Natural killer cell treated with Interleukin-12 subunit alpha and Interleukin-12 subunit beta and Interleukin-15 and Interleukin-18, amount 100 ng/mL, for 72 hours (primary cell): ENCODE results near the gene GAPT. TPM values are rescaled to one million over a fixed set of nuclear protein-coding genes. Genes with fewer than 3 reads are reported as not detected.
A peak's percentile ranks its signal among the peaks of the same experiment; 100 is the strongest.

Experiments used
- ATAC-seq, 2 donors: fragments of 150-1000 bp; cut with Tn5 transposase in 1 of 2; sonication (Bioruptor Pico), chemical (Tn5 transposase) in 1 of 2; 2 replicates each; pipeline ENCODE4 v1.10.0; 2021
- DNase-seq: peaks from one replicate; pipeline ENCODE4 v3.0.0; 2022; ENCODE audit warnings: low spot score
- H3K27ac Mint-ChIP-seq, 2 donors: 1 replicate in 1 of 2; 2 replicates in 1 of 2; pipeline ENCODE4 v1.8.0; 2022; ENCODE audit warnings: mixed read lengths in 2 of 2, mild to moderate bottlenecking in 1 of 2, moderate library complexity in 1 of 2
- H3K27me3 Mint-ChIP-seq, 2 donors: 1 replicate in 1 of 2; 2 replicates in 1 of 2; pipeline ENCODE4 v1.8.0; 2022; ENCODE audit warnings: mixed read lengths in 2 of 2
- H3K36me3 Mint-ChIP-seq: one replicate; pipeline ENCODE4 v1.8.0; 2022; ENCODE audit warnings: mixed read lengths
- H3K4me1 Mint-ChIP-seq, 2 donors: 1 replicate in 1 of 2; 2 replicates in 1 of 2; pipeline ENCODE4 v1.8.0; 2022; ENCODE audit warnings: low read depth in 2 of 2, mixed read lengths in 2 of 2, mild to moderate bottlenecking in 1 of 2
- H3K4me3 Mint-ChIP-seq: one replicate; pipeline ENCODE4 v1.8.0; 2022; ENCODE audit warnings: mixed read lengths
- H3K9me3 Mint-ChIP-seq: 2 replicates; pipeline ENCODE4 v1.8.0; 2022; ENCODE audit warnings: mixed read lengths
- total RNA-seq, 2 donors: library from RNA; stranded (reverse); gene quantifications; one replicate each; pipeline ENCODE4 v1.2.3, GENCODE V29; 2022

Gene GAPT
- under 1 TPM in 1 of 2 donors, not detected in 1; 0.31 TPM for total RNA-seq

DNA sequence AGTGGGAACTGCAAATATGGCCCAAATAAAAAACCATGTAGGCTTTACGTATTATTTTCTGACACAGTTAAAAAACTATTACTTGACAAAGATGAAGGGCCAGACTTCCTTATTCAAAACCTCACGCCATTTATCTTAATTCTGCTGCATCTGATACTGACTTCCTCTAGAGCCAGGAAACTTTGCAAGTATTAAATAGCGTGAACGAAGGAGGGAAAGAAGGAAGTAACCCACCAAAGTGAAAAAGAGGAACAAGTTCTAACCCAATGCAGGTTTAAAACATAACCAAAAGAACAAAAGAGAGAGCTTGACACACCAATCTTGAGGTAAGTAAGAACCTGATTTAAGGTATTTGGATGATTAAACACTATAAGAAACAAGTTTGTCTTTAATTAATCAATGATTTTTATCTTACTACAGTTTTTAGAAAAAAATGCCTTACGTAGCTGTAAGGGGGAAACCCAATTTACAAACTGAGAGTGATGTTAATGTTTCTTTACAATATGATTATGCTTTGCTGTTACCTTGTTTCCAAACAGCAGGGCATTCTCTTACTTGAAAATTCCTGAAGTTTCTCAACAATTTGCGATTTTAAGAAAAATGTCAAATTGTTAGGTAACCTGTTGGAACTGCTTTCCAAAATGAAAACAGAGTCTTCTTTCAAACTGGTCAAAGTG is at the start of gene GAPT:
Gene GAPT, plus strand, starts transcription at position 220 of the 677 bp plus-strand sequence. CDS start 3,102 bp downstream, outside the sequence.
- ATAC-seq (no peak), DNase-seq (no peak)
- H3K4me1 Mint-ChIP-seq = no peaks in the 10 kb centered on the region
- no peak within 1 kb of the TSS for H3K27ac Mint-ChIP-seq
- peak within 1 kb of the TSS; percentile 56 for H3K4me3 Mint-ChIP-seq
- H3K9me3 Mint-ChIP-seq = no peaks in the 10 kb centered on the region
- H3K27me3 Mint-ChIP-seq = peaks cover 4 to 23% of the 10 kb centered on the region in 2 donors
- no peaks in the 10 kb centered on the region for H3K36me3 Mint-ChIP-seq

- Mint-ChIP-seq H3K4me1 (no peaks in the 10 kb centered on the region), H3K36me3 (no peaks in the 10 kb centered on the region), H3K4me3 (no peak overlapping the region), H3K9me3 (no peaks in the 10 kb centered on the region), H3K27ac (no peak overlapping the region), H3K27me3 (peaks cover 7 to 14% of the 10 kb centered on the region in 2 donors)
- DNase-seq (no peak), ATAC-seq (no peak)
Observed at GRCh38 chr5:58444805-58445204, 46.4 kb upstream of the GAPT start.

DNA sequence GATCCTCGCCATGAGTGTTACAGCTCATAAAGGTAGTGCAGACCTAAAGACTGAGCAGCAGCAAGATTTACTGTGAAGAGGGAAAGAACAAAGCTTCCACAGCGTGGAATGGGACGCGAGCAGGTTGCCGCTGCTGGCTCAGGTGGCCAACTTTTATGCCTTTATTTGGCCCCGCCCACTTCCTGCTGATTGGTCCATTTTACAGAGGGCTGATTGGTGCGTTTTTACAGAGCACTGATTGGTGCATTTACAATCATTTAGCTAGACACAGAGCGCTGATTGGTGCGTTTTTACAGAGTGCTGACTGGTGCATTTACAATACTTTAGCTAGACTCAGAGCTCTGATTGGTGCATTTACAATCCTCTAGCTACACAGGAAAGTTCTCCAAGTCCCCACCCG is 45.2 kb upstream of the GAPT start:
- DNase-seq = no peak
- H3K4me3 Mint-ChIP-seq = no peak overlapping the region
- no peaks in the 10 kb centered on the region for H3K9me3 Mint-ChIP-seq
- H3K27me3 Mint-ChIP-seq = peaks cover 7 to 14% of the 10 kb centered on the region in 2 donors
- H3K27ac Mint-ChIP-seq = no peak overlapping the region
- no peak for ATAC-seq
- no peaks in the 10 kb centered on the region for H3K4me1 Mint-ChIP-seq
- no peaks in the 10 kb centered on the region for H3K36me3 Mint-ChIP-seq

DNA sequence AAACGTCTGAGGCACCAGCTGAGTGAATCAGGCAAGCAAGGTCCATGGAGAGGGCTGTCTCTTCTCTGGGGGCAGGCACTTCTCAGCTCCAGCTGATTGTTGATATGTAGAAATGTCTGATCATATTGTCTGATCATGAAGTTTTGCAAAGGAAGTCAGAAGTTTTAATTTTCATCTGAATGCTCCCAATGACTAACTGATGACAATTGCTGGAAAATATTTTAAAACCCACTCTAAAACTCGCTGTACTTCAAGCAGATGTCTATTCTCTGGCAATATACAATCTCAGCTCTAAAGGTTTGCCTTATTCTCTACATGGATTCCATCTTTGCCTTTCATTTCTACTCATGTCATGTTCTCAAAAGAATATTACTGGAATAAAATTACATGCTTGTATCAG is 44.0 kb upstream of the GAPT start:
- Mint-ChIP-seq H3K4me3 (no peak overlapping the region), H3K4me1 (no peaks in the 10 kb centered on the region), H3K27me3 (peaks cover 7 to 22% of the 10 kb centered on the region in 2 donors), H3K36me3 (no peaks in the 10 kb centered on the region), H3K9me3 (no peaks in the 10 kb centered on the region), H3K27ac (no peak overlapping the region)
- DNase-seq (no peak), ATAC-seq (no peak)

GRCh38 chr5:58450018-58450417 is 41.2 kb upstream of the GAPT start:
- peaks cover 7% of the 10 kb centered on the region for H3K36me3 Mint-ChIP-seq
- no peak overlapping the region for H3K27ac Mint-ChIP-seq
- no peaks in the 10 kb centered on the region for H3K4me1 Mint-ChIP-seq
- no peak overlapping the region for H3K4me3 Mint-ChIP-seq
- H3K9me3 Mint-ChIP-seq = no peaks in the 10 kb centered on the region
- H3K27me3 Mint-ChIP-seq = peaks cover 7 to 29% of the 10 kb centered on the region in 2 donors
- no peak for ATAC-seq
- DNase-seq = no peak

DNA sequence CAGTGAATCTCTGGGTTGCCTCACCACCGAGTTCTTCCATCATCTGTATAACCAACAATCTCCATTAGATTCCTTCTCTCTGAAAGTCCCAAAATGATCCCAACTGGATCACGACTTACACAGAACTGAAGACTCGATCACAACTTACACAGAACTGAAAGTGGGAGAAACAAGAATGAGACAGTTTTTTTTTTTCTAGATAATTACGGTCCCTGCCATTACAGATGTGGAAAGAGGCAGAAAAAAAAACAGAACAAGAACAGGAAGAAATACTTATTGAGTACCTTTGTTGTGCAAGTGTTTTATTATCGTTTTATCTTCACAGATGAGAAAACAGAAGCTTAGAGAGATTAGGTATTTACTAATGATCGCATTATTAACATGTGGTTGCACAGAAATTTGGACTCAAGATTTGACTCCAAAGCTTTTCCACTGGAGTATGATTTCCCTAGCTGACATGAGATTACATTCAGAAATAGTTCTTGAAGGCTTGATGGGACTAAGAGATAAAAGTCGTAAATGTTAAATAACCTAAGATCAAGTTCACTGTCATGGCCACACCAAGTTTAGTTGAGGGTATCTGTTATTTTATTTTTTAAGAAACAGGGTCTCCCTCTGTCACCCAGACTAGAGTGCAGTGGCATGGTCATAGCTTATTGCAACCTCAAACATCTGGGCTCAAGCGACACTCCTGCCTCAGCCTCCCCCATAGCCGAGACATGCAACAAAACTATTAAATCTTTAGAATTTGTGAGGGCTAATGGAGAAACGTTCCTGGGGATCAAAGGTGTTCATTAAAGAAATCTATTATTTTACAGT is 40.2 kb upstream of the GAPT start:
- DNase-seq (no peak), ATAC-seq (no peak)
- Mint-ChIP-seq H3K36me3 (peaks cover 11% of the 10 kb centered on the region), H3K27me3 (peaks cover 4 to 26% of the 10 kb centered on the region in 2 donors), H3K4me1 (no peaks in the 10 kb centered on the region), H3K9me3 (no peaks in the 10 kb centered on the region), H3K4me3 (no peak overlapping the region), H3K27ac (no peak overlapping the region)

- no peak for DNase-seq
- Mint-ChIP-seq H3K4me3 (no peak overlapping the region), H3K27me3 (peaks cover under 1 to 18% of the 10 kb centered on the region in 2 donors), H3K36me3 (peaks cover 11% of the 10 kb centered on the region), H3K4me1 (no peaks in the 10 kb centered on the region), H3K9me3 (no peaks in the 10 kb centered on the region), H3K27ac (no peak overlapping the region)
- ATAC-seq = no peak
Observed at GRCh38 chr5:58451732-58452565, 39.3 kb upstream of the GAPT start.

- Mint-ChIP-seq H3K36me3 (peaks cover 11% of the 10 kb centered on the region), H3K4me1 (no peaks in the 10 kb centered on the region), H3K4me3 (no peak overlapping the region), H3K9me3 (no peaks in the 10 kb centered on the region), H3K27ac (no peak overlapping the region), H3K27me3 (peaks cover 0 to 22% of the 10 kb centered on the region in 2 donors)
- ATAC-seq (no peak), DNase-seq (no peak)
Observed at GRCh38 chr5:58452566-58453258, 38.5 kb upstream of the GAPT start.

- DNase-seq = no peak
- H3K9me3 Mint-ChIP-seq = no peaks in the 10 kb centered on the region
- peaks cover 4 to 28% of the 10 kb centered on the region in 2 donors for H3K27me3 Mint-ChIP-seq
- ATAC-seq = no peak
- H3K36me3 Mint-ChIP-seq = peaks cover 11% of the 10 kb centered on the region
- peaks cover 0 to 2% of the 10 kb centered on the region in 2 donors for H3K4me1 Mint-ChIP-seq
- H3K4me3 Mint-ChIP-seq = no peak overlapping the region
- no peak overlapping the region for H3K27ac Mint-ChIP-seq
Observed at GRCh38 chr5:58453306-58453705, 37.9 kb upstream of the GAPT start.

DNA sequence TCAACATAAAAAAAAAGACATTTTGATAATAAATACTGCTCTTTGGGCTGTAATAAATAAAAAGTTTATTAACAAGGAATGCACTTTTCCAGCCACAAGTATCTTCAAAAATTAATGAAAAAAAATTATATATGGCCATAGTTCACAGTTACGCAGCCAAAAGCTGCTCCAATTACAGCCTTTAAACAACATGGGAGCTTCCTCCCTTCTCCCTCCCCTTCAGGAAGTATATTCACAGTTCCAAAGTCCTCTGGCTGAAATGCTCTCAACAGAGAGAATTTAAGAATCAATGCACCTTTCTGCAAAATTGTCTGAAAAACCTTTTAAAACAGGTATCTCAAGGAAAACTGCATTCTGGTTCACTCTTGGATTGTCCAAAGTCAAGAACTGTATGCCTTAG is 37.2 kb upstream of the GAPT start:
- Mint-ChIP-seq H3K4me3 (no peak overlapping the region), H3K4me1 (peaks cover 3 to 10% of the 10 kb centered on the region in 2 donors)

GRCh38 chr5:58455066-58455465 is 36.2 kb upstream of the GAPT start:
- H3K36me3 Mint-ChIP-seq = peaks cover 11% of the 10 kb centered on the region
- no peak overlapping the region for H3K4me3 Mint-ChIP-seq
- H3K27me3 Mint-ChIP-seq = peaks cover 10 to 37% of the 10 kb centered on the region in 2 donors
- ATAC-seq (no peak), DNase-seq (no peak)
- no peak overlapping the region for H3K27ac Mint-ChIP-seq
- H3K9me3 Mint-ChIP-seq = no peaks in the 10 kb centered on the region
- peaks cover 3 to 11% of the 10 kb centered on the region in 2 donors for H3K4me1 Mint-ChIP-seq

More for the DNA sequence above, 37.2 kb upstream of the GAPT start:
- H3K27me3 Mint-ChIP-seq = peaks cover 10 to 35% of the 10 kb centered on the region in 2 donors
- H3K9me3 Mint-ChIP-seq = no peaks in the 10 kb centered on the region
- H3K27ac Mint-ChIP-seq = no peak overlapping the region
- DNase-seq (no peak), ATAC-seq (no peak)
- peaks cover 11% of the 10 kb centered on the region for H3K36me3 Mint-ChIP-seq

- Mint-ChIP-seq H3K27ac (no peak overlapping the region), H3K27me3 (peaks cover 10 to 37% of the 10 kb centered on the region in 2 donors), H3K9me3 (no peaks in the 10 kb centered on the region), H3K4me3 (no peak overlapping the region), H3K36me3 (peaks cover 11% of the 10 kb centered on the region), H3K4me1 (peaks cover 3 to 11% of the 10 kb centered on the region in 2 donors)
- DNase-seq (no peak), ATAC-seq (no peak)
Observed at GRCh38 chr5:58455480-58455879, 35.8 kb upstream of the GAPT start.

GRCh38 chr5:58456026-58456425 is 35.2 kb upstream of the GAPT start:
- no peak overlapping the region for H3K4me3 Mint-ChIP-seq
- H3K36me3 Mint-ChIP-seq = peaks cover 11% of the 10 kb centered on the region
- H3K4me1 Mint-ChIP-seq = peaks cover 6 to 15% of the 10 kb centered on the region in 2 donors
- peaks cover 10 to 37% of the 10 kb centered on the region in 2 donors for H3K27me3 Mint-ChIP-seq
- H3K9me3 Mint-ChIP-seq = no peaks in the 10 kb centered on the region
- no peak overlapping the region for H3K27ac Mint-ChIP-seq
- ATAC-seq = no peak
- no peak for DNase-seq
